SK-N-SH treated with all-trans-retinoic acid at 6 μM for 48 hours (cell line): ENCODE data around the gene CYP19A1.

ENCODE experiments used
- ATAC-seq: fragments of 200-7000 bp; cut with Tn5 transposase; 3 replicates; pipeline ENCODE4 v1.9.1; 2020; ENCODE audit warnings: mild to moderate bottlenecking, moderate library complexity
- ARNTL ChIP-seq: fragments of 450-650 bp; formaldehyde crosslinking; IDR thresholded peaks from 2 replicates; pipeline ENCODE4 v1.5.0; 2020; ENCODE audit warnings: low read depth, mild to moderate bottlenecking, moderate library complexity, borderline replicate concordance
- BACH2 ChIP-seq: fragments of 250-450 bp; sonication (Bioruptor Pico); IDR thresholded peaks from 2 replicates; pipeline ENCODE4 v1.9.0; 2021; ENCODE audit warnings: mild to moderate bottlenecking, borderline replicate concordance
- CSDC2 ChIP-seq: fragments of 250-450 bp; sonication (Bioruptor Pico); IDR thresholded peaks from 2 replicates; pipeline ENCODE4 v1.5.0; 2020; ENCODE audit warnings: mild to moderate bottlenecking, moderate library complexity
- ESRRG ChIP-seq: fragments of 250-450 bp; sonication (Bioruptor Pico); IDR thresholded peaks from 2 replicates; pipeline ENCODE4 v1.6.1; 2021; ENCODE audit warnings: mild to moderate bottlenecking
- GLIS3 ChIP-seq: fragments of 250-450 bp; sonication (Bioruptor Pico); IDR thresholded peaks from 2 replicates; pipeline ENCODE4 v1.5.0; 2020; ENCODE audit warnings: mild to moderate bottlenecking, moderate library complexity
- ISL1 ChIP-seq: fragments of 250-450 bp; sonication (Bioruptor Pico); IDR thresholded peaks from 2 replicates; pipeline ENCODE4 v2.1.2; 2022; ENCODE audit warnings: mild to moderate bottlenecking, moderate library complexity
- OSR1 ChIP-seq: fragments of 250-450 bp; sonication (Bioruptor Pico); IDR thresholded peaks from 2 replicates; pipeline ENCODE4 v1.8.0; 2022; ENCODE audit warnings: moderate library complexity, mild to moderate bottlenecking, inconsistent platforms
- PPARA ChIP-seq: fragments of 250-450 bp; sonication (Bioruptor Pico); IDR thresholded peaks from 2 replicates; pipeline ENCODE4 v1.5.0; 2020; ENCODE audit warnings: mild to moderate bottlenecking, borderline replicate concordance
- RARB ChIP-seq: fragments of 250-450 bp; sonication (Bioruptor Pico); IDR thresholded peaks from 2 replicates; pipeline ENCODE4 v1.8.0; 2021; ENCODE audit warnings: mild to moderate bottlenecking, moderate library complexity
- SNAI2 ChIP-seq: fragments of 250-450 bp; sonication (Bioruptor Pico); IDR thresholded peaks from 2 replicates; pipeline ENCODE4 v1.5.0; 2020; ENCODE audit warnings: mild to moderate bottlenecking, moderate library complexity
- TCF4 ChIP-seq: fragments of 250-450 bp; sonication (Bioruptor Pico); IDR thresholded peaks from 2 replicates; pipeline ENCODE4 v1.8.0; 2021; ENCODE audit warnings: mild to moderate bottlenecking, moderate library complexity, borderline replicate concordance
- TOX ChIP-seq: fragments of 250-450 bp; sonication (Bioruptor Pico); IDR thresholded peaks from 2 replicates; pipeline ENCODE4 v1.8.0; 2021; ENCODE audit warnings: mild to moderate bottlenecking, moderate library complexity, borderline replicate concordance
- ZFP3 ChIP-seq: fragments of 250-450 bp; sonication (Bioruptor Pico); IDR thresholded peaks from 2 replicates; pipeline ENCODE4 v1.5.0; 2020; ENCODE audit warnings: mild to moderate bottlenecking, moderate library complexity
- ZFP30 ChIP-seq: fragments of 450-650 bp; formaldehyde crosslinking; IDR thresholded peaks from 2 replicates; pipeline ENCODE4 v1.5.0; 2022; ENCODE audit warnings: mild to moderate bottlenecking, moderate library complexity
- ZNF70 ChIP-seq: fragments of 450-650 bp; formaldehyde crosslinking; IDR thresholded peaks from 2 replicates; pipeline ENCODE4 v1.5.0; 2020; ENCODE audit warnings: mild to moderate bottlenecking, moderate library complexity
- TF ChIP-seq, protein P1 (sequence below): fragments of 250-450 bp; sonication (Bioruptor Pico); IDR thresholded peaks from 2 replicates; pipeline ENCODE4 v1.5.0; 2020; ENCODE audit warnings: mild to moderate bottlenecking, moderate library complexity
- TF ChIP-seq, protein P2 (sequence below): fragments of 250-450 bp; sonication (Bioruptor Pico); IDR thresholded peaks from 2 replicates; pipeline ENCODE4 v1.8.0; 2021; ENCODE audit warnings: low read depth, mild to moderate bottlenecking, moderate library complexity, borderline replicate concordance
- TF ChIP-seq, protein P3 (sequence below): fragments of 250-450 bp; sonication (Bioruptor Pico); IDR thresholded peaks from 2 replicates; pipeline ENCODE4 v1.5.1; 2021; ENCODE audit warnings: mild to moderate bottlenecking, moderate library complexity
- TF ChIP-seq, protein P4 (sequence below): fragments of 250-450 bp; sonication (Bioruptor Pico); IDR thresholded peaks from 2 replicates; pipeline ENCODE4 v1.5.1; 2020; ENCODE audit warnings: low read depth, mild to moderate bottlenecking, moderate library complexity
- TF ChIP-seq, protein P5 (sequence below): fragments of 250-450 bp; sonication (Bioruptor Pico); IDR thresholded peaks from 2 replicates; pipeline ENCODE4 v1.8.0; 2020; ENCODE audit warnings: mild to moderate bottlenecking, moderate library complexity, borderline replicate concordance

The CYP19A1 gene

DNA sequence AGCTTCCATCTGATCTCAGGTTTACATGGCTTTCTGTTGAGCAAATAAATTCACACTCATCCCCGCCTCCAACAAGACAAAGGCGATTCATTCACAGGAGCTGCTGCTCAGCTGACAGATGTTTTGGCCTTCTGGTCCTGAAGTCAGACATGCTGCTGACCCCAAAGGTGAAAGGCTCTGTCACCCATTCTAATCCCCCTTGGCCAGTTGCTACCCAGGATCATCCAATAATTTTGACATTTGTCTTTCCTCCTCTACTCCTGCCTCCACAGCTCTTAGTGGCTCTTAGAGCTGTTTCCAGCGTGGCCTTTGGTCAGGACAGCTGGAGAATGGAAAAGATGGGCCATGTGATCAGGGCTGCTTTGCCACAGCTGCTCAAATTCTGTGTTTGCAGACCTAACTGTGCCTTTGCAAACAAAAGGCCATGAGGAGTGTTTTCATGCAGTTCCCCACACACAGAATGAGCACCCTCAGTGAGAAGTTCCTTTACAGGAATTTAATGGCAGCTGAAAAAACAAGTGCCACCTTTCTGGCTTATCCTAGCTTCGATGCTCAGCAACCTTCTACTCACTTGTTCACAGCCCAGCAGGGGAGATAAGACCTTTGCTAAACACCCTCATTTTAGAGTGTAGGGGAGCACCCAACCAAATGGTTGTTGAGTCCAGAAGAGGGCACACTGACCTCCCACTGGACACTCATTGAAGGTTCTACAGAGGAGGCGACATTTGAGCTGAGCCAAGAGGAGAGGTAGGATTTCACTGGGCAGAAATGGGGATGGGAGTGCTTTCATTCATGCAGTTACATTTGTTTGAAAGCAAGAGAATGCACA, 39.0 kb downstream of the CYP19A1 start:
- TF ChIP-seq PPARA (no peak), ZFP3 (CRISPR knock-in tag) (no peak)
- TF ChIP-seq, all 23 proteins: peak for 0
- ATAC-seq, result no peak

DNA sequence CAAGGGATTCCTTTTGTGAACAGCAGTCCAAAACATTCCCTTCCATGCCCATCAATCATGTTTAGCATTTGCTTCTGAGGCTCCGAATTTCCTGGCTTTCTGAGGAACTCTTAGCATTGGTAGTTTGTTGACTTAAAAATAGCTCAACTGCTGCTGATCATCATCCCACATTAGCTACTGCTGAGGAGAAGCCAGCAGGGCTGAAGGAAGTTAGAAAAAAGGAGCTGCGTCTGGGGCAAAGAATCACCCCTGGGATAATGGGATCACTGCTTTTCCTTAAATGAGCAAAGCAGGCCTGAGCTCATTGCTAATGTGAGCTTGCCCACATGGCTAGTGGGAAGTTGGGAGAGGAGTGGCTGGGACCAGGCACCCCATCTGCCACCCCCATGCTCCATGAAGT, 39.8 kb downstream of the CYP19A1 start:
- ATAC-seq, result no peak
- TF ChIP-seq, protein P1, sequence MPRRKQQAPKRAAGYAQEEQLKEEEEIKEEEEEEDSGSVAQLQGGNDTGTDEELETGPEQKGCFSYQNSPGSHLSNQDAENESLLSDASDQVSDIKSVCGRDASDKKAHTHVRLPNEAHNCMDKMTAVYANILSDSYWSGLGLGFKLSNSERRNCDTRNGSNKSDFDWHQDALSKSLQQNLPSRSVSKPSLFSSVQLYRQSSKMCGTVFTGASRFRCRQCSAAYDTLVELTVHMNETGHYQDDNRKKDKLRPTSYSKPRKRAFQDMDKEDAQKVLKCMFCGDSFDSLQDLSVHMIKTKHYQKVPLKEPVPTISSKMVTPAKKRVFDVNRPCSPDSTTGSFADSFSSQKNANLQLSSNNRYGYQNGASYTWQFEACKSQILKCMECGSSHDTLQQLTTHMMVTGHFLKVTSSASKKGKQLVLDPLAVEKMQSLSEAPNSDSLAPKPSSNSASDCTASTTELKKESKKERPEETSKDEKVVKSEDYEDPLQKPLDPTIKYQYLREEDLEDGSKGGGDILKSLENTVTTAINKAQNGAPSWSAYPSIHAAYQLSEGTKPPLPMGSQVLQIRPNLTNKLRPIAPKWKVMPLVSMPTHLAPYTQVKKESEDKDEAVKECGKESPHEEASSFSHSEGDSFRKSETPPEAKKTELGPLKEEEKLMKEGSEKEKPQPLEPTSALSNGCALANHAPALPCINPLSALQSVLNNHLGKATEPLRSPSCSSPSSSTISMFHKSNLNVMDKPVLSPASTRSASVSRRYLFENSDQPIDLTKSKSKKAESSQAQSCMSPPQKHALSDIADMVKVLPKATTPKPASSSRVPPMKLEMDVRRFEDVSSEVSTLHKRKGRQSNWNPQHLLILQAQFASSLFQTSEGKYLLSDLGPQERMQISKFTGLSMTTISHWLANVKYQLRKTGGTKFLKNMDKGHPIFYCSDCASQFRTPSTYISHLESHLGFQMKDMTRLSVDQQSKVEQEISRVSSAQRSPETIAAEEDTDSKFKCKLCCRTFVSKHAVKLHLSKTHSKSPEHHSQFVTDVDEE (CRISPR knock-in tag), result no peak
- no peak for TF ChIP-seq ISL1 (CRISPR knock-in tag)
- TF ChIP-seq ARNTL (CRISPR knock-in tag), result no peak
- TF ChIP-seq BACH2, result no peak
- TF ChIP-seq, protein P2, sequence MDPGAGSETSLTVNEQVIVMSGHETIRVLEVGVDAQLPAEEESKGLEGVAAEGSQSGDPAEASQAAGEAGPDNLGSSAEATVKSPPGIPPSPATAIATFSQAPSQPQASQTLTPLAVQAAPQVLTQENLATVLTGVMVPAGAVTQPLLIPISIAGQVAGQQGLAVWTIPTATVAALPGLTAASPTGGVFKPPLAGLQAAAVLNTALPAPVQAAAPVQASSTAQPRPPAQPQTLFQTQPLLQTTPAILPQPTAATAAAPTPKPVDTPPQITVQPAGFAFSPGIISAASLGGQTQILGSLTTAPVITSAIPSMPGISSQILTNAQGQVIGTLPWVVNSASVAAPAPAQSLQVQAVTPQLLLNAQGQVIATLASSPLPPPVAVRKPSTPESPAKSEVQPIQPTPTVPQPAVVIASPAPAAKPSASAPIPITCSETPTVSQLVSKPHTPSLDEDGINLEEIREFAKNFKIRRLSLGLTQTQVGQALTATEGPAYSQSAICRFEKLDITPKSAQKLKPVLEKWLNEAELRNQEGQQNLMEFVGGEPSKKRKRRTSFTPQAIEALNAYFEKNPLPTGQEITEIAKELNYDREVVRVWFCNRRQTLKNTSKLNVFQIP (CRISPR knock-in tag), result no peak
- no peak for TF ChIP-seq TOX (CRISPR knock-in tag)
- no peak for TF ChIP-seq ESRRG (CRISPR knock-in tag)
- no peak for TF ChIP-seq GLIS3
- TF ChIP-seq OSR1 (CRISPR knock-in tag), result no peak
- no peak for TF ChIP-seq ZFP30 (CRISPR knock-in tag)
- no peak for TF ChIP-seq SNAI2 (CRISPR knock-in tag)
- no peak for TF ChIP-seq ZFP3 (CRISPR knock-in tag)
- no peak for TF ChIP-seq CSDC2 (CRISPR knock-in tag)
- TF ChIP-seq, protein P3, sequence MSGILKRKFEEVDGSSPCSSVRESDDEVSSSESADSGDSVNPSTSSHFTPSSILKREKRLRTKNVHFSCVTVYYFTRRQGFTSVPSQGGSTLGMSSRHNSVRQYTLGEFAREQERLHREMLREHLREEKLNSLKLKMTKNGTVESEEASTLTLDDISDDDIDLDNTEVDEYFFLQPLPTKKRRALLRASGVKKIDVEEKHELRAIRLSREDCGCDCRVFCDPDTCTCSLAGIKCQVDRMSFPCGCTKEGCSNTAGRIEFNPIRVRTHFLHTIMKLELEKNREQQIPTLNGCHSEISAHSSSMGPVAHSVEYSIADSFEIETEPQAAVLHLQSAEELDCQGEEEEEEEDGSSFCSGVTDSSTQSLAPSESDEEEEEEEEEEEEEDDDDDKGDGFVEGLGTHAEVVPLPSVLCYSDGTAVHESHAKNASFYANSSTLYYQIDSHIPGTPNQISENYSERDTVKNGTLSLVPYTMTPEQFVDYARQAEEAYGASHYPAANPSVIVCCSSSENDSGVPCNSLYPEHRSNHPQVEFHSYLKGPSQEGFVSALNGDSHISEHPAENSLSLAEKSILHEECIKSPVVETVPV (CRISPR knock-in tag), result no peak
- TF ChIP-seq, protein P4, sequence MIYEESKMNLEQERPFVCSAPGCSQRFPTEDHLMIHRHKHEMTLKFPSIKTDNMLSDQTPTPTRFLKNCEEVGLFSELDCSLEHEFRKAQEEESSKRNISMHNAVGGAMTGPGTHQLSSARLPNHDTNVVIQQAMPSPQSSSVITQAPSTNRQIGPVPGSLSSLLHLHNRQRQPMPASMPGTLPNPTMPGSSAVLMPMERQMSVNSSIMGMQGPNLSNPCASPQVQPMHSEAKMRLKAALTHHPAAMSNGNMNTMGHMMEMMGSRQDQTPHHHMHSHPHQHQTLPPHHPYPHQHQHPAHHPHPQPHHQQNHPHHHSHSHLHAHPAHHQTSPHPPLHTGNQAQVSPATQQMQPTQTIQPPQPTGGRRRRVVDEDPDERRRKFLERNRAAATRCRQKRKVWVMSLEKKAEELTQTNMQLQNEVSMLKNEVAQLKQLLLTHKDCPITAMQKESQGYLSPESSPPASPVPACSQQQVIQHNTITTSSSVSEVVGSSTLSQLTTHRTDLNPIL (CRISPR knock-in tag), result no peak
- TF ChIP-seq, all 23 proteins: peak for 0

DNA sequence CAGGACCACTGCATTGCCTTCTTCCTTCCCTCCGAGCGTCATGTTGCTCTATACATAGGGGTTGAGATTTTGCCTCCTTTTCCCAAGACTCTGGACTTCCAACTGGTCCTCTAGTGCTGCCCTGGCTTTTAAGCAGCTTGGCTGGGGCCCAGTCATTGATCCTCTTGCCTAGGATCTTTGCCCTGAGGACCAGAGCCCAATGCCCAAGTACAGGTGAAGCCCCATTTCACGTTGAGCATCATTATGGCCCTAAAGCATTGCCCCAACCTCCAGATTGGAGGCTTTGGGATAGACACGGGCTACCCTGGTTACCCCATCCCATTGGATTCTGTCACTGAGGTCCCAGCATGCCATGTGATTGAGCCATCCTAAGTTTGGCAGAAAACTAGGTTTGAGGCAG, 47.7 kb downstream of the CYP19A1 start:
- TF ChIP-seq TOX (CRISPR knock-in tag), result no peak
- no peak for ATAC-seq

DNA sequence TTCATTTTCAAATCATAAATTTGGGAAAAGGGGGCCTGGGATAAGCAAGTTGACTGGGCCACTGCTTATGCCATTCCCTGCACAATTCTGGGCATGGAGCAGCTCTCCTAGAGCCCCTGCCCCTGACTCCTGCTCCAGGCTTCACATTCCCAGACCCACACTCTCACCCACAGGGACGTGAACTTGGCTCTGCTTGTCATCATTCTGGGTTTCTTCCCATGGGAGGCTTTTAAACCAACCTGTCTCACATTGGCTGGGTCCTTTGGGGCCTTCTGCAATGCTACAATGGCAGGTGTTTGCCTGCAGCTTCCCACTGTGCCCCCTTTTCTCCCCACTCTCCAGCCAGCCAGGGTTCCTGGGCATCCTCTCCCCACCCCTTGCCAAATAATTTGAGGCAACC, 49.1 kb downstream of the CYP19A1 start:
- no peak for ATAC-seq
- TF ChIP-seq ZFP30 (CRISPR knock-in tag), result no peak
- TF ChIP-seq BACH2, result no peak
- TF ChIP-seq, protein P1 (CRISPR knock-in tag), result no peak
- no peak for TF ChIP-seq ZNF70 (CRISPR knock-in tag)
- TF ChIP-seq ISL1 (CRISPR knock-in tag), result no peak
- no peak for TF ChIP-seq PPARA
- TF ChIP-seq ZFP3 (CRISPR knock-in tag), result no peak
- no peak for TF ChIP-seq OSR1 (CRISPR knock-in tag)
- TF ChIP-seq RARB (CRISPR knock-in tag), result no peak
- TF ChIP-seq, protein P5, sequence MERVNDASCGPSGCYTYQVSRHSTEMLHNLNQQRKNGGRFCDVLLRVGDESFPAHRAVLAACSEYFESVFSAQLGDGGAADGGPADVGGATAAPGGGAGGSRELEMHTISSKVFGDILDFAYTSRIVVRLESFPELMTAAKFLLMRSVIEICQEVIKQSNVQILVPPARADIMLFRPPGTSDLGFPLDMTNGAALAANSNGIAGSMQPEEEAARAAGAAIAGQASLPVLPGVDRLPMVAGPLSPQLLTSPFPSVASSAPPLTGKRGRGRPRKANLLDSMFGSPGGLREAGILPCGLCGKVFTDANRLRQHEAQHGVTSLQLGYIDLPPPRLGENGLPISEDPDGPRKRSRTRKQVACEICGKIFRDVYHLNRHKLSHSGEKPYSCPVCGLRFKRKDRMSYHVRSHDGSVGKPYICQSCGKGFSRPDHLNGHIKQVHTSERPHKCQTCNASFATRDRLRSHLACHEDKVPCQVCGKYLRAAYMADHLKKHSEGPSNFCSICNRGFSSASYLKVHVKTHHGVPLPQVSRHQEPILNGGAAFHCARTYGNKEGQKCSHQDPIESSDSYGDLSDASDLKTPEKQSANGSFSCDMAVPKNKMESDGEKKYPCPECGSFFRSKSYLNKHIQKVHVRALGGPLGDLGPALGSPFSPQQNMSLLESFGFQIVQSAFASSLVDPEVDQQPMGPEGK, result no peak
- TF ChIP-seq TCF4 (CRISPR knock-in tag), result no peak
- no peak for TF ChIP-seq GLIS3
- TF ChIP-seq TOX (CRISPR knock-in tag), result no peak
- TF ChIP-seq ESRRG (CRISPR knock-in tag), result no peak
- TF ChIP-seq, protein P3 (CRISPR knock-in tag), result no peak
